HG02798 (cell line): ENCODE results near the gene GFPT2.

ENCODE experiments used
- ATAC-seq: cut with Tn5 transposase; IDR thresholded peaks from one replicate; pipeline ENCODE4 v1.9.1; 2021; ENCODE audit warnings: mild to moderate bottlenecking; ENCODE audit not compliant: unreplicated experiment, poor library complexity

The GFPT2 gene

DNA sequence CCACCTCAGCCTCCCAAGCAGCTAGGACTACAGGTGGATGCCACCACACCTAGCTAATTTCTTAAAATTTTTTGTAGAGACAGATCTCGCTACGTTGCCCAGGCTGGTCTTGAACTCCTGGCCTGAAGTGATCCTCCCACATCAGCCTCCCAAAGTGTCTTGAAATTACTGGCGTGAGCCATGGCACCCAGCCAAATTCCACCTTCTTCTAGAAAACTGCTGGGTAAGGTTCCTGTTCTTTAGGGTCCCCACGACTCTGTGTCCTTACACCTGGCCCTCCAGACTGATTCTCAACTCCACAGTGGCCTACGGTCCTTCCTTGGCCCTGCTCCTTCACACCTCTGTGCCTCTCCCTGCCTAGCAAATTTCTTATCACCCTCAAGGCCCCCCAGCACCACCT is 63.2 kb downstream of the GFPT2 start:
- no peak for ATAC-seq

DNA sequence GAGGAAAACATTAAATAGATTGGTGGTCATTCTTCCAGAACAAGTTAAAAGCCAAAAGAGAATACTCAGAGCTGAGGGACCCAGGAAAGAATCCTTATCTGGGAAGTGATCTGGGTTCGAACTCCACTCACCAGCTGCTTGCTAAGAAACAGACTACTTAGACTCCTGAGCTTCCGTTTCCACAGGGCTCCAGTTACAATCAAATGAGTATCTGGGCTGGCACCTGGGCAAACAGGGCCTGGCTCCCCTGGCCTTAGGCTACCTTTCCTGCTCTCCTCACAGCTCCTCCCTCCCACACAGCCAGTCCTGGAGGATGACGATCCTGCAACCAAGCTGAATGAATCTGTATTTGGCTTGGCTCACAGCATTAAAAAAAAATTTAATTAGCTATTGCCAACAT is 63.7 kb downstream of the GFPT2 start:
- ATAC-seq: no peak

DNA sequence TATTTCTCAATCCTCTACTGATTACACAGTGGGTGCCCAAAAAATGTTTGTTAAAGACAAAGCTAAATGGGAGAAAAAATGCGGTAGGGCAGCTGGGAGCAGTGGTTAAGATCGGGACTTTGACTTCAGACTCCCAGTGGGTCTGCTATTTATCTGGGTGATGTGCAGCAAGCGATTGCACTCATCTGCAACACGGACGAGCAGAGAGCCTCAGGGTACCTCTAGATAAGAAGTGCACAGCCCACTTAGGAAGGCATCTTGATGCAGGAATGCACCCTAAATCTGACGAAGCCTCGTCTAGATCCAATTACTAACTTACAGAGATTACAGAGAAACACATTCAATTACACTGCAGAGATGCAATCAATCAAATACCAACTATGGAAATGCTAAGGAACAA is 65.3 kb downstream of the GFPT2 start:
- ATAC-seq: no peak

DNA sequence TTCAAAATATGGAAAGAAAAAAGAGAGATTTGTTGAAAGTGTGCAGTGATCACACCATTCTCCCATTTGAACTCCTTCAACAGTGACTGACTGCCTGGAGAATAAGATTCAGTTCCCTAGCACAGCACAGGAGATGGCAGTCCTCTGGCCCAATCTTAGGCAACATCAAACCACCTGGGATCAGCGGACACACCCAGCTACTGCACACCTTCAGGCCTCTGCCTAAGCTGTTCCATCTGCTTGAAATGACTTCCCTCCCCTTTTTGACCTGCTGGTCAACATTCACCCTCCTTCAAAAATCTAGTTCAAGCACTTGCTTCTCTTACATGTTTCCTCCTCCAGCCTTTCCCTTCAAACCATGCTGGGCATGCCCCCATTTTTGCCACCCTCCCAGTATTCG is 65.7 kb downstream of the GFPT2 start:
- ATAC-seq: no peak

DNA sequence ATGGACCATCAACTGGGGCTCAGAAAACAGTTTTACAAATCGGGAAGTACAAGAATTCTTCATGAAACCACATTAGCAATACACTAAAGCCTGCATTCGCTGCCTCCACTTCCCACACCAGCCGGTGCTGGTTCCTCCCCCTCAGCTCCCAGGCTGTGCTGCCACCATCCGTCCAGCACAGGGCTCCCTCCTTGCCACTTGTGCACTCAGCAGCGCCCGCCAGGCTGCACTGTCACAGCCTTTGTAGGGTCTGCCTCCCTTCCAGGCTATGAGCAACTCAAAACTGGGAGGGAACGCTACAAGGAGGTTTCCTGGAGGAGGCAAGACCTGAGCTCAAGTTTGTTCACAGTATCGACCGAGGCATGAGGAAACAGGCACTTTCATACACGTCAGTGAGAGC is 69.0 kb downstream of the GFPT2 start:
- ATAC-seq: no peak

DNA sequence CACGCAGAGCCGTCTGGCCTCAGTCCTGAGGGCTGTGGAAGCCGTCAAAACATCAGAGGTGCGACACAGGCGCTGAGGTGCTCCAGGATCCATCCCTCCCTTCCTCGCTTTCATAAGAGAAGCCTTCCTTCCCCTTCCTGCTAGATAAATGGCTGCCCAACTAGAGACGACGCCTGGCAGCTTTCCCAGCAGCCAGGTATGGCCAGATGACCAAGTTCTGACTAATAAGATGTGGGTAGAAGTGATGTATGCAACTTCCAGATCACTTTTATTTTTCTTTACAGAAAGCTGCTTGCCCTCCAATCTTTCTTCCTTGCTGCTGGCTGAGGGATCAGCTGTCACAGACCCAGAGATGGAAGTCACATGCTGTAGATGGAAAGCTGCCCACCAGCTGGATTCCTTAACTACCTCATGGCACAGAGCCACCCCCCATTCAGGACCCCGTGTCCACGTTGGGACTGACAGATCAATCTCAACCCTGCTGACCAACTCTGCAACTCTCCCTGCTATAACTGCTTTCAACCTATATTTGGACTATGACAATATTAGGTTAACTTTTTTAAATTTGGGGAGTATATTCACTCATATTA is 70.0 kb downstream of the GFPT2 start:
- no peak for ATAC-seq

DNA sequence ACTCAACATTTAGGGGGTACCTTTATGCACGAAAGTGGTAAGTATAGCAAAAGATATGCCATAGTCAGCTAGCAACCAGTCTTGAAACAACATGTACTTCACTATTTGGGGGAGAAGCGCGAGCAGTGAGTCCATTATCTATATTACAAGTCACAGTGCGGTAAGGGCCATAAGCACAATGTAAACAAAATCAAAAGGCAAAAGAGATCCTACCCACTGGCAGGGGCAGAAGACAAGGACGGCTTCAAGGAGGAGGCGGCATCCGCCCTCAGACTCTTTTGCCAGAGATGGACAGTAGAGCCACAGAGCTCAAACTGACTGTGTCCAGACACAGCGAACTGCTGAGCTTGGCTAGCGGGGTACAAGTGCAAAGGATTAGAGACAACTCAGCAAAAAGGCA is 70.9 kb downstream of the GFPT2 start:
- ATAC-seq: no peak

DNA sequence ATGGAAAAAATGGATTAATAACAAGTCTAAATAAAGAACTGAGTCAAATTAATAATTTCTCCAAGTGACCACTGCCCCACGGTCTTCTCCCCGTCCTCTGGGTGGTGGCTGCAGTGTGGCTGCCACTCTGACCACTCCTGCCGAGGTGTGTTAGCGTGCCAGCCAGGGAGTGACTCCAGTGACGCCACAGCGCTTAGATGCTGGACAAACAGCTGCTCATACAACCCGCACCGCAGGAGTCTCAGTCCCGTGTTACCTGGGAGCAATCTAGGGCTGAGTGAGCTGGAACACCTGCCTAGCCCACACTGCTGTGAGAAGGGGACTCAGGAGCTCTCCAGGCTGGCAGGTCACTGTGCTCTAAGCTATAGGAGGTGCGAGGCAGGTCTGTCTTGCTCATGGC is 71.4 kb downstream of the GFPT2 start:
- no peak for ATAC-seq

DNA sequence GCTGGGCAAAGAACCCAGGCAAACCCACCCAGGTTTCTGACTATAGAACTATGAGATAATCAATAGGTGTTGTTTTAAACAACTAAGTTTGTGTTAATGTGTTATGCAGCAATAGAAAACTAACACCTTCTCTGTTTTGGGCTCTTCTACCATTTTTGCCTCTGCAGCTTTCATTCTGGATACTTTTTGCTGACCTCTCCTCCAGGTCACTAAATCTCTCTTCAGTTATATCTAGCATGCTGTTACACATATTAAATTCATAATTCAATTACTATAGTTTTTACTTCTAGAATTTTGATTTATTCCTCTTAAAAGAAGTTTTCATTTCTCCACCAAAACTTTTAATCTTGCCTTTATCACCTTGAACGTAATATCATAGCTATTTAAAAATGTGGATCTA is 78.4 kb downstream of the GFPT2 start:
- no peak for ATAC-seq

DNA sequence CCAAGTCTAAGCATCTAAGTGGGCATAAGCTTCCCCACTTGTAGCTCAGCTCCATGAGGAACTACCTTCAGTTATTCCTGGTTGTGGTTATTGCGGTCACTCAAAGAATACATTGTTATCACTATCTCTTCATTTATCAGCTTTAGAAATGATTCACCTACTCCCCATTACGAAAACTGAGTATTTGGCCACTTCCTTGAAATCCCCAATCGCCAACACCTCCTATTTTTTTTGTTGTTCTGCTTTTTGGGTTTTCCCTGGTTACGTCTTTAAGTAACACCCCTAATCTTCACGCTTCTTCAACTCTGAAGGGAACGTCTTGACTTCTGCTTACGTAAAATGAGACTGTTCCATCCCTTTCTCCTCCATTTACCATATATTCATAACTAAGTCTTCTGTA is 81.9 kb downstream of the GFPT2 start:
- ATAC-seq: no peak

DNA sequence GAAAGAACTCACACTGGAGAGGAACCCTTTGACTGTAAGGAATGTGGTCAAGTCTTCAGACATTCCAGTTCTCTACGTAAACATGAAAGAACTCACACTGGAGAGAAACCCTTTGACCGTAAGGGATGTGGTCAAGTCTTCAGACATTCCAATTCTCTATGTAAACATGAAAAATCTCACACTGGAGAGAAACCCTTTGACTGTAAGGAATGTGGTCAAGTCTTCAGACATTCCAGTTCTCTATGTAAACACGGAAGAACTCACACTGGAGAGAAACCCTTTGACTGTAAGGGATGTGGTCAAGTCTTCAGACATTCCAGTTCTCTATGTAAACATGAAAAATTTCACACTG is 93.9 kb downstream of the GFPT2 start:
- no peak for ATAC-seq

DNA sequence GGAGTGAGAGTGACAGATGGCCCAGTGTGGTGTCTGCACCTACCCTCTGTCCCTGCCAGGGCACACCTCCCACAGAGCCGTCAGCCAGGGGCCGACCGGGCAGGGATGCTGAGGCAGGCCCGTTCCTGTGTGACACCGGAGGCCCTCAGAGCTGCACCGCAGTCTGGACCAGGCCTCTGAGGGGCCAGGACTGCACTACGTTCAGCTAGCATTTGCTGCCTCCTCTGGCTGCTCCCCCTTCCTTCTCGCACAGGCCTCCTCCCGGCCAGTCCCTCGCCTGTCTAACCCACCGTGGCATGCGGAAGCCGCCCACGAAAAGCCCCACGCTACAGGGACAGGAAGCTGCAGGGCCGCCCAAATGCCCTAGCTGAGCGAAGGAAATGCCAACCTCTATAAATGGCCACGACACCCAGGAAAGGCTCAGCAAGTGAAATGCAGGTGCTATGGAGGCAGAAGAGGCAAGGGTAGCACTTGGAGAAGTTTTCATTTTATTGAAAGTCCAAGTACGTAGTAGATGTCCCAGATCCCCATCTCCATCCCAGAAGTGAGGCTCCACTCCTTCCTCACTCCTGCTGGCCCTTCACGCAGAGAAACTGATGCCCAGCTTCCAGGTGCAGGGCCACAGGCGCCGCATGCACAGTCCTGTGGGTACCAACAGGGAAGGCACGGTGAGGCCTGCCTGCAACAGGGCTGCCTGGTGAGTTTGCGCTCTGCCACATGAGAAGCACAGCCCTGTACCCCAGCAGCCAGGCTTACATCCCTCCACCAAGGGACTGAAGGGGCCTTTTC is 99.9 kb downstream of the GFPT2 start:
- no peak for ATAC-seq

DNA sequence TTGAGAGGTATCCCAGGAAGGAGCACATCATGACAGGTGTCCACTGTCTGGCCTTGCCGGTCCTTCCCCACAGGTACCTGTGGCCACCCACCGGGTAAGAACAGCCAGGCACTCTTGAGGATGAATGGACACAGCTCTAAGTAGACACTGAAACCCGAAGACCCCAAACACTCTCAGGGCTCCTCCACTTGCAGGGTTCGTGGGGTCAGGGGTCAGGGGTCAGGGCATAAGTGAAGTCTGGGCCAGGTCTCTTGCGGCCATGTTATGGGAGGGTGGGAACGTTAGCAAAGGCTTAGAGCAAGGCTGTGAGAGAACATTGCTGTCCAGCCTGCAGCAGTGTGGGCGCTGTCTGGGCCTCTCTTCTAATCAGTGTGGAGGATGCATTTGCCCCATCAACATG is 101.2 kb downstream of the GFPT2 start:
- no peak for ATAC-seq

DNA sequence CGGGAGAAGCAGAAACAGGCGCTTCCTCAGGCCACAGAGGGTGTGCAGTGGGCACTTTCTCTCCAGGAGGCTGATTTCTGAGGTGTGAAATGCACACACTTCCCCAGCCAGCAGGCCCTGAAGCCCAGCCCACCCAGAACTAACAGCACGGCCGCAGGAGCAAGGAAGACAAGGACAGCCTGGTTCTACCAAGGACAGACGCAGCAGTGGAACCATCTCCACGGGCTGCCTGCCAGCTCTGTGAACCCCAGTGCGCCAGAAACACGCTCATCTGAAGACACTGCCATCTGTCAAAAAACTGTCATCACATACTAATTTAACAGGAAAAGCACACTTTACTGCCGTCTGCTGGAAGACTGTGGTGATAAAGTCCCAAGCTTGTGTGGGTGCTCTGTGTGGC is 102.0 kb downstream of the GFPT2 start:
- ATAC-seq: no peak
